ENCODE measurements around the gene ISM1. TPM values are rescaled to one million over a fixed set of nuclear protein-coding genes. Genes with fewer than 3 reads are reported as not detected.

ISM1 gene
- polyA plus RNA-seq, 3 donors = not detected

- H3K4me1 Mint-ChIP-seq = no peaks in the 10 kb centered on the region
- Histone ChIP-seq H3K27me3 (ENCODE audit: control insufficient read depth in 2 of 2, insufficient read depth in 2 of 2, low read length in 2 of 2) (no peaks in the 10 kb centered on the region), H4K20me1 (ENCODE audit: insufficient read depth, low read length) (no peaks in the 10 kb centered on the region), H3K36me3 (replicated peaks in 1 of 2; ENCODE audit: control insufficient read depth in 1 of 2, insufficient read depth in 2 of 2, low read length in 2 of 2) (no peaks in the 10 kb centered on the region), H3K9ac (ENCODE audit: insufficient read depth, low read length, poor library complexity, severe bottlenecking) (no peak overlapping the region), H3K4me3 (replicated peaks in 1 of 3; ENCODE audit: low read depth in 2 of 3, low read length in 3 of 3) (no peak overlapping the region), H3K79me2 (ENCODE audit: insufficient read depth, low read length) (no peaks in the 10 kb centered on the region), H3K4me1 (ENCODE audit: control insufficient read depth in 1 of 2, insufficient read depth in 2 of 2, low read length in 2 of 2) (no peaks in the 10 kb centered on the region), H3K9me3 (replicated peaks in 1 of 2; ENCODE audit: control insufficient read depth in 1 of 2, insufficient read depth in 1 of 2, low read length in 2 of 2) (no peaks in the 10 kb centered on the region), H3K27ac (ENCODE audit: low read depth in 1 of 2, low read length in 2 of 2) (no peak overlapping the region), H2AFZ (ENCODE audit: insufficient read depth, low read depth, low read length, poor library complexity, severe bottlenecking) (no peak overlapping the region), H3K4me2 (replicated peaks; ENCODE audit: extremely low read depth, low read length, poor library complexity, severe bottlenecking) (no peak overlapping the region)
- H3K36me3 Mint-ChIP-seq = no peaks in the 10 kb centered on the region
- TF ChIP-seq, protein P1, sequence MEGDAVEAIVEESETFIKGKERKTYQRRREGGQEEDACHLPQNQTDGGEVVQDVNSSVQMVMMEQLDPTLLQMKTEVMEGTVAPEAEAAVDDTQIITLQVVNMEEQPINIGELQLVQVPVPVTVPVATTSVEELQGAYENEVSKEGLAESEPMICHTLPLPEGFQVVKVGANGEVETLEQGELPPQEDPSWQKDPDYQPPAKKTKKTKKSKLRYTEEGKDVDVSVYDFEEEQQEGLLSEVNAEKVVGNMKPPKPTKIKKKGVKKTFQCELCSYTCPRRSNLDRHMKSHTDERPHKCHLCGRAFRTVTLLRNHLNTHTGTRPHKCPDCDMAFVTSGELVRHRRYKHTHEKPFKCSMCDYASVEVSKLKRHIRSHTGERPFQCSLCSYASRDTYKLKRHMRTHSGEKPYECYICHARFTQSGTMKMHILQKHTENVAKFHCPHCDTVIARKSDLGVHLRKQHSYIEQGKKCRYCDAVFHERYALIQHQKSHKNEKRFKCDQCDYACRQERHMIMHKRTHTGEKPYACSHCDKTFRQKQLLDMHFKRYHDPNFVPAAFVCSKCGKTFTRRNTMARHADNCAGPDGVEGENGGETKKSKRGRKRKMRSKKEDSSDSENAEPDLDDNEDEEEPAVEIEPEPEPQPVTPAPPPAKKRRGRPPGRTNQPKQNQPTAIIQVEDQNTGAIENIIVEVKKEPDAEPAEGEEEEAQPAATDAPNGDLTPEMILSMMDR (IDR thresholded peaks at IDR 0.05) = no peak
- intact Hi-C loops (cut with micrococcal nuclease) = no loop called here
- H3K9me3 Mint-ChIP-seq = peaks cover 2 to 10% (median 5%) of the 10 kb centered on the region in 7 donors
- H3K27me3 Mint-ChIP-seq (ENCODE audit: low read depth in 3 of 3) = peaks cover 0 to 4% (median 1%) of the 10 kb centered on the region in 3 donors
- no peak overlapping the region for H3K27ac Mint-ChIP-seq
- 20% methylated on average over 1 of the region's 2 CpGs for WGBS (ENCODE audit: insufficient coverage)
- no peak for DNase-seq
- H3K4me3 Mint-ChIP-seq = no peak overlapping the region
Measured at GRCh38 chr20:13187899-13188298, 33.2 kb upstream of the ISM1 start.

DNA sequence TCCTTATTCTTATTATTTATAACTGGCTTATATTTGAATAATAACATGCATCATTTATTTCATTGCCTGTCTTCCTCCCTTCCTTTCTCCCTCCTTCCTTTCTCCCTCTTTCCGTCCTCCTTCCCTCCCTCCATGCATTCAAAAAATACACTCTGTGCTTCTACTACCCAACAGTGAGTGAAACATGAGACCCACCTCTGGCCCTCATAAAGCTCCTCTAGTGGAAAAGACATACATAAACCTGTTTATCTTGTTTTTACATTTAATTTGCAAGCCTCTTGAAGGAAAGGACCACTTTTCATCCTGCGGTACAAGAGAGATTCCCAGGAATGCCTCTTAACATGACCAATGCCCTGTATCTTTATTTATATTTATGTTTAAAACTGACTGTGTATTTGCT is 21.8 kb upstream of the ISM1 start:
- Histone ChIP-seq H3K79me2 (ENCODE audit: insufficient read depth, low read length) (no peaks in the 10 kb centered on the region), H2AFZ (ENCODE audit: insufficient read depth, low read depth, low read length, poor library complexity, severe bottlenecking) (no peak overlapping the region), H3K9me3 (replicated peaks in 1 of 2; ENCODE audit: control insufficient read depth in 1 of 2, insufficient read depth in 1 of 2, low read length in 2 of 2) (no peaks in the 10 kb centered on the region), H3K36me3 (replicated peaks in 1 of 2; ENCODE audit: control insufficient read depth in 1 of 2, insufficient read depth in 2 of 2, low read length in 2 of 2) (no peaks in the 10 kb centered on the region), H3K4me3 (replicated peaks in 1 of 3; ENCODE audit: low read depth in 2 of 3, low read length in 3 of 3) (no peak overlapping the region), H3K27ac (ENCODE audit: low read depth in 1 of 2, low read length in 2 of 2) (no peak overlapping the region), H3K27me3 (ENCODE audit: control insufficient read depth in 2 of 2, insufficient read depth in 2 of 2, low read length in 2 of 2) (no peaks in the 10 kb centered on the region), H4K20me1 (ENCODE audit: insufficient read depth, low read length) (no peaks in the 10 kb centered on the region), H3K4me2 (replicated peaks; ENCODE audit: extremely low read depth, low read length, poor library complexity, severe bottlenecking) (no peak overlapping the region), H3K4me1 (ENCODE audit: control insufficient read depth in 1 of 2, insufficient read depth in 2 of 2, low read length in 2 of 2) (no peaks in the 10 kb centered on the region), H3K9ac (ENCODE audit: insufficient read depth, low read length, poor library complexity, severe bottlenecking) (no peak overlapping the region)
- Mint-ChIP-seq H3K27me3 (ENCODE audit: low read depth in 3 of 3) (peaks cover 1 to 6% (median 2%) of the 10 kb centered on the region in 3 donors), H3K36me3 (no peaks in the 10 kb centered on the region), H3K9me3 (peaks cover 0 to 5% (median 2%) of the 10 kb centered on the region in 7 donors), H3K4me1 (peaks cover 3% of the 10 kb centered on the region), H3K27ac (no peak overlapping the region), H3K4me3 (no peak overlapping the region)
- TF ChIP-seq, protein P1 (IDR thresholded peaks at IDR 0.05) = no peak
- intact Hi-C loops (cut with micrococcal nuclease) = no loop called here
- DNase-seq = no peak
- 100% methylated on average over 1 of the region's 2 CpGs for WGBS (ENCODE audit: insufficient coverage)
